Sigmoid colon (tissue), 7 donors: ENCODE data around the gene PERM1. TPM values are rescaled to one million over a fixed set of nuclear protein-coding genes. Genes with fewer than 3 reads are reported as not detected.

Experiments used
- DNase-seq: peaks from one replicate; pipeline ENCODE4 v3.0.0-alpha.2; 2019
- H3K27ac ChIP-seq, 4 donors: fragments of 200-600 bp; sonication (generic); one replicate each; pipeline ENCODE4 v1.5.1; 2016 to 2019; ENCODE audit warnings: mild to moderate bottlenecking in 1 of 4
- H3K27me3 ChIP-seq, 3 donors: fragments of 200-600 bp; sonication (generic); one replicate each; pipeline ENCODE4 v1.5.1; 2019; ENCODE audit warnings: mild to moderate bottlenecking in 1 of 3
- H3K36me3 ChIP-seq, 4 donors: fragments of 200-600 bp; sonication (generic); one replicate each; pipeline ENCODE4 v1.5.1; 2016 to 2019
- H3K4me1 ChIP-seq, 4 donors: fragments of 200-600 bp; sonication (generic); one replicate each; pipeline ENCODE4 v1.5.1; 2017 to 2019
- H3K4me3 ChIP-seq, 4 donors: fragments of 200-600 bp; sonication (generic); one replicate each; pipeline ENCODE4 v1.5.1; 2017 to 2019; ENCODE audit warnings: mild to moderate bottlenecking in 2 of 4, moderate library complexity in 1 of 4
- H3K9me3 ChIP-seq, 4 donors: fragments of 200-600 bp in 3 of 4; sonication (generic) in 3 of 4; one replicate each; pipeline versions ENCODE4 v1.5.1 to v1.6.1; 2013 to 2019
- CTCF ChIP-seq, 4 experiments: fragments of 450-650 bp in 3 of 4; fragments of 200-600 bp in 1 of 4; IDR thresholded peaks; one replicate each; pipeline ENCODE4 v1.5.1; 2016 to 2019; ENCODE audit warnings: antibody characterized with exemption in 4 of 4, mild to moderate bottlenecking in 3 of 4, moderate library complexity in 2 of 4
- EP300 ChIP-seq, 4 donors: sonication (generic); formaldehyde crosslinking; IDR thresholded peaks; one replicate each; pipeline ENCODE4 v1.6.1; 2017; ENCODE audit warnings: antibody characterized with exemption in 4 of 4
- POLR2A ChIP-seq, 2 donors: fragments of 450-650 bp; IDR thresholded peaks; one replicate each; pipeline ENCODE4 v1.6.1; 2016; ENCODE audit warnings: antibody characterized with exemption in 2 of 2, mild to moderate bottlenecking in 2 of 2, moderate library complexity in 2 of 2
- POLR2AphosphoS5 ChIP-seq, 4 donors: sonication (generic); formaldehyde crosslinking; IDR thresholded peaks; one replicate each; pipeline ENCODE4 v1.6.1; 2017; ENCODE audit warnings: antibody characterized with exemption in 4 of 4
- WGBS, 2 donors: extraction: QIAGEN DNeasy Blood & Tissue Kit; methylation state at CpG; one replicate each; pipeline ENCODE4 v1.1.7; 2013; 5-methylcytosine and 5-hydroxymethylcytosine counted together
- intact Hi-C: fragments of 100-400 bp; cut with DNase I; formaldehyde crosslinking; loops from one replicate; pipeline ENCODE4 v1.15.1; 2023
- polyA plus RNA-seq, 3 donors: library from polyadenylated mRNA; stranded (reverse); fragments of 200-250 nt; gene quantifications; one replicate each; pipeline ENCODE4 v1.2.3, GENCODE V29; 2013
- total RNA-seq, 4 donors: library from RNA; depleted of rRNA; stranded (reverse); fragments of >200 nt; gene quantifications; one replicate each; pipeline ENCODE4 v1.1.0, GENCODE V29; 2016
- donor health status: healthy with polysubstance abuse.
- donor health status: Bipolar disorder and iron deficiency.
- donor health status: healthy.

PERM1 gene
- total and polyA plus RNA-seq, 7 donors: under 0.01 to 0.69 (median 0.16) TPM; not detected in 4

GRCh38 chr1:973459-974292 is 8.2 kb downstream of the PERM1 start:
- no peak overlapping the region for H3K27ac ChIP-seq
- no peak for DNase-seq
- no peak for TF ChIP-seq CTCF (IDR thresholded peaks at IDR 0.05)
- TF ChIP-seq EP300 (IDR thresholded peaks at IDR 0.05): no peak
- TF ChIP-seq POLR2AphosphoS5 (IDR thresholded peaks at IDR 0.05): no peak
- no peak for TF ChIP-seq POLR2A (IDR thresholded peaks at IDR 0.05)
- no peaks in the 10 kb centered on the region for H3K9me3 ChIP-seq
- intact Hi-C loops: no loop called here
- WGBS, 2 donors: 81 to 85% methylated on average over 28 of the region's 28 CpGs
- no peaks in the 10 kb centered on the region for H3K36me3 ChIP-seq
- peaks cover 0 to 10% (median 9%) of the 10 kb centered on the region in 4 donors for H3K4me1 ChIP-seq
- peaks cover 33 to 76% (median 62%) of the 10 kb centered on the region in 3 donors for H3K27me3 ChIP-seq
- no peak overlapping the region for H3K4me3 ChIP-seq

DNA sequence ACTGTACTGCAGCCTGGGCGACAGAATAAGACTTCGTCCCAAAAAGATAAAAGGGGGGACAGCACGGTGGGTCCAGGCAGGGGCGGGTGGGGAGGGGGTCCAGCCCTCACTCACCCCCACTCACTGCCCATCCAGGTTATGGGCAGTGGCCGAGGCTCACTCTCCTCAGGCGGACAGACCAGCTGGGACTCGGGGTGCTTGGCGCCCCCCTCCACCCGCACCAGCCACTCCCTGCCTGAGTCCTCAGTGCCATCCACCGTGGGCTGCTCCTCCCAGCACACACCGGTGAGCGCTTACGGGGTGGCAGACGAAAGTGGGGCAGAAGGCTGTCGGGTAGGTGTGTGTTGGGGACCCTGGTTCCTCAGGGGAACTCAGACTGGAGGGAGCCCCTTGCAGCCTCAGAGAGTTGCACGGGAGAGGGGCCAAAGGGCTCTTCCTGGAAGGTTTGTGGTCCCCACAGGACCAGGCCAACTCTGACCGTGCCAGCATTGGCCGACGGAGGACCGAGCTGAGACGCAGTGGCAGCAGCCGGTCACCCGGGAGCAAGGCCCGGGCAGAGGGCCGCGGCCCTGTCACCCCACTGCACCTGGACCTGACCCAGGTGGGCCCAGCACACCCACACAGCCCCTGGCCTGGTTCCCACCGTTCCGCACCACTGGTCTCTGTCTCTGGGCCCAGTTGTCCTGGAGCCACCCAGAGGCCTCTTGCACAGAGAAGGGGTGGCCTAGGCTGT is 9.0 kb downstream of the PERM1 start:
- WGBS, 2 donors: 77 to 85% methylated on average over 28 of the region's 28 CpGs
- no peak for DNase-seq
- no peaks in the 10 kb centered on the region for H3K36me3 ChIP-seq
- no peak overlapping the region for H3K4me3 ChIP-seq
- intact Hi-C loops: no loop called here
- H3K4me1 ChIP-seq: peaks cover 0 to 10% (median 9%) of the 10 kb centered on the region in 4 donors
- no peak for TF ChIP-seq POLR2AphosphoS5 (IDR thresholded peaks at IDR 0.05)
- TF ChIP-seq EP300 (IDR thresholded peaks at IDR 0.05): no peak
- no peak for TF ChIP-seq POLR2A (IDR thresholded peaks at IDR 0.05)
- peaks cover 33 to 83% (median 69%) of the 10 kb centered on the region in 3 donors for H3K27me3 ChIP-seq
- H3K27ac ChIP-seq: no peak overlapping the region
- no peaks in the 10 kb centered on the region for H3K9me3 ChIP-seq

DNA sequence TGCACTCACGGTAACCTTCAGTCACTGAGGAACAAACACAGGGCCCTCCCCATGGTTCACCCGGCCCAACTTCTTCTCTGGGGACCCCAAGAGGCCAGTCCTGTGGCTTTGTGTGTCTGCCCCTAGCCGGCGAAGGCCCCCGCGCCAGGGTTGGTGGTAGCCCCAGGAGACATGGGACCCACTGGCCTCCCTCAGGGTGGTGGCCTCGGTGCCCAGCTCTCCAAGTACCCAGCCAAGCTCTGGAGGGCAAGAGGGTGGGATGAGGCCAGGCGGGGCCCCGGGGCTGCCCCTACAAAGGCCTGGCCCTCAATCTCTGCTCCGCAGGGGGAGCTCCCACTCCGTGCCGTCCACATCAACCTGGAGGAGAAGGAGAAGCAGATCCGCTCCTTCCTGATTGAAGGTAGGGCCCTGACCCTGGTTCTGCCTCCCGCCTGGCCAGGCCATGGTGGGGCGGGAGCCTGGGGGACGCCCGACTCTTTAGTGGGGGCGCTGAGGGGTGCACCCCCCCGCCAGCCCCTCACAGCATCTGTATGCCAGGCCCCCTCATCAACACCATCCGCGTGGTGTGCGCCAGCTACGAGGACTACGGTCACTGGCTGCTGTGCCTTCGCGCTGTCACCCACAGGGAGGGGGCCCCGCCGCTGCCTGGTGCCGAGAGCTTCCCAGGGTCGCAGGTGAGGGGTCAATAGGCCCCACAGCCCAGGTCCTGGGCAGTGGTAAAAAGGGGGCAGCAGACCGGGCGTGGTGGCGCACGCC is 10.0 kb downstream of the PERM1 start:
- Histone ChIP-seq H3K27ac (no peak overlapping the region), H3K36me3 (no peaks in the 10 kb centered on the region), H3K4me3 (no peak overlapping the region), H3K9me3 (no peaks in the 10 kb centered on the region), H3K4me1 (peaks cover 0 to 15% (median 14%) of the 10 kb centered on the region in 4 donors), H3K27me3 (peaks cover 33 to 91% (median 74%) of the 10 kb centered on the region in 3 donors)
- TF ChIP-seq POLR2A (IDR thresholded peaks at IDR 0.05): no peak
- TF ChIP-seq POLR2AphosphoS5 (IDR thresholded peaks at IDR 0.05): no peak
- TF ChIP-seq EP300 (IDR thresholded peaks at IDR 0.05): no peak
- TF ChIP-seq CTCF (IDR thresholded peaks at IDR 0.05): no peak
- DNase-seq: no peak
- 69 to 81% methylated on average over 34 of the region's 34 CpGs for WGBS, 2 donors
- intact Hi-C loops: no loop called here

- peaks cover 0 to 20% (median 17%) of the 10 kb centered on the region in 4 donors for H3K4me1 ChIP-seq
- 23 to 40% methylated on average over 42 of the region's 42 CpGs for WGBS, 2 donors
- no peak overlapping the region for H3K4me3 ChIP-seq
- peaks cover 33 to 93% (median 76%) of the 10 kb centered on the region in 3 donors for H3K27me3 ChIP-seq
- TF ChIP-seq POLR2A (IDR thresholded peaks at IDR 0.05): no peak
- H3K36me3 ChIP-seq: no peaks in the 10 kb centered on the region
- DNase-seq: no peak
- no peaks in the 10 kb centered on the region for H3K9me3 ChIP-seq
- intact Hi-C loops: no loop called here
- no peak overlapping the region for H3K27ac ChIP-seq
Measured at GRCh38 chr1:970973-971730, 10.7 kb downstream of the PERM1 start.
